Measurements from ENCODE around the gene SYCN.

SYCN gene

DNA sequence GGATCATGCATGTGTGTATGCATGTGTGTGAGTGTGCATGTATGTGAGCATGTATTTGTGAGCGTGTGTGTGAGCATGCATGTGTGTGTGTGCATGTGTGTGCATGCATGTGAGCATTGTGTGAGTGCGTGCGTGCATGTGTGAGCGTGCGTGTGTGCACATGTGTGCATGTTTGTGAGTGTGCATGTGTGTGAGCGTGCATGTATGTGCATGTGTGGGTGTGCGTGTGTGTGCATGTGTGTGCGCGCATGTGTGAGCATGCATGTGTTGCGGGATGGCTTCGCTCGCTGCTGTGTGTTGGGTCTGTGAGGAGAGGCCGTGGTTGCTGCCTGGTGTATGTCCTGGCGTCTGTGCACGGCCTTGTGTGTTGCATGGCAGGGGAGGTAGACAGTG, 46.1 kb downstream of the SYCN start:
- TF ChIP-seq, protein P1, sequence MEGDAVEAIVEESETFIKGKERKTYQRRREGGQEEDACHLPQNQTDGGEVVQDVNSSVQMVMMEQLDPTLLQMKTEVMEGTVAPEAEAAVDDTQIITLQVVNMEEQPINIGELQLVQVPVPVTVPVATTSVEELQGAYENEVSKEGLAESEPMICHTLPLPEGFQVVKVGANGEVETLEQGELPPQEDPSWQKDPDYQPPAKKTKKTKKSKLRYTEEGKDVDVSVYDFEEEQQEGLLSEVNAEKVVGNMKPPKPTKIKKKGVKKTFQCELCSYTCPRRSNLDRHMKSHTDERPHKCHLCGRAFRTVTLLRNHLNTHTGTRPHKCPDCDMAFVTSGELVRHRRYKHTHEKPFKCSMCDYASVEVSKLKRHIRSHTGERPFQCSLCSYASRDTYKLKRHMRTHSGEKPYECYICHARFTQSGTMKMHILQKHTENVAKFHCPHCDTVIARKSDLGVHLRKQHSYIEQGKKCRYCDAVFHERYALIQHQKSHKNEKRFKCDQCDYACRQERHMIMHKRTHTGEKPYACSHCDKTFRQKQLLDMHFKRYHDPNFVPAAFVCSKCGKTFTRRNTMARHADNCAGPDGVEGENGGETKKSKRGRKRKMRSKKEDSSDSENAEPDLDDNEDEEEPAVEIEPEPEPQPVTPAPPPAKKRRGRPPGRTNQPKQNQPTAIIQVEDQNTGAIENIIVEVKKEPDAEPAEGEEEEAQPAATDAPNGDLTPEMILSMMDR (IDR thresholded peaks at IDR 0.05; ENCODE audit: borderline replicate concordance, insufficient read depth, low read depth, low read length), result no peak
- H3K4me3 ChIP-seq (ENCODE audit: low read depth, low read length), result no peak overlapping the region

DNA sequence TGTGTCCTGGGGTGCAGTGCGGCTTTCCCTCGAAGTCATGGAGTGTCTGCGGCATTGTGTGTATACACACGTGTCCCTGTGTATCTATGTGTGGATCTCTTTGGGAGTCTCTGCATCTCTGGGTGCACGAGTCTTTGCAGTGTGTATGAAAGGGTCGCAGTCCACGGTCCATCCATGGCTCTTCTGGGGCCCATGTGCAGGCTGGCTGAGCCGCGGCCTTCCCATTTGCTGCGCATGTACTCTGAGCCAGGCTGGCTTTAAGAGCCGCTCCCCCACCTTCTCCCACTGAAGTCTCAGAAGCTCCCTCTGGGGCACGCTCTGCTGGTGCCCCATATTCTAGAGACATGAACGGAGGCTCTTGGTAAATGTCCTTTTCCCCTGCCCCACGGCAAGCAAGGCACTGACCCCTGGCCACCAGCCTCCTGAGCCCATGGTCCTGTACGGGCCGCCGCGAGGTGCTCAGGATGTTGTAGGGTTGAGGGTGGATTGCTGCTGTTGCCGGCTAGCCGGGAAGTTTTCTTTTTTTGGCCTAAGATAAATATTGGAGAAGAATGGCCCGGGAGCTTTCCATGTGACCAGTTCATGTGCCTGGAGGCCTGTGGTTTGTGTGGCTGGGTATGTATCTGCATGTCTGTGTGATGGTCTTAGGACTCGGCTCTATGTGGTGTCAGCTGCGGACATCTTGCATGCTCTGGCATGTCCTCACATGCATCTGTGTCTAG, 46.6 kb downstream of the SYCN start:
- TF ChIP-seq, protein P1 (IDR thresholded peaks at IDR 0.05; ENCODE audit: borderline replicate concordance, insufficient read depth, low read depth, low read length), result no peak
- H3K4me3 ChIP-seq (ENCODE audit: low read depth, low read length), result no peak overlapping the region

DNA sequence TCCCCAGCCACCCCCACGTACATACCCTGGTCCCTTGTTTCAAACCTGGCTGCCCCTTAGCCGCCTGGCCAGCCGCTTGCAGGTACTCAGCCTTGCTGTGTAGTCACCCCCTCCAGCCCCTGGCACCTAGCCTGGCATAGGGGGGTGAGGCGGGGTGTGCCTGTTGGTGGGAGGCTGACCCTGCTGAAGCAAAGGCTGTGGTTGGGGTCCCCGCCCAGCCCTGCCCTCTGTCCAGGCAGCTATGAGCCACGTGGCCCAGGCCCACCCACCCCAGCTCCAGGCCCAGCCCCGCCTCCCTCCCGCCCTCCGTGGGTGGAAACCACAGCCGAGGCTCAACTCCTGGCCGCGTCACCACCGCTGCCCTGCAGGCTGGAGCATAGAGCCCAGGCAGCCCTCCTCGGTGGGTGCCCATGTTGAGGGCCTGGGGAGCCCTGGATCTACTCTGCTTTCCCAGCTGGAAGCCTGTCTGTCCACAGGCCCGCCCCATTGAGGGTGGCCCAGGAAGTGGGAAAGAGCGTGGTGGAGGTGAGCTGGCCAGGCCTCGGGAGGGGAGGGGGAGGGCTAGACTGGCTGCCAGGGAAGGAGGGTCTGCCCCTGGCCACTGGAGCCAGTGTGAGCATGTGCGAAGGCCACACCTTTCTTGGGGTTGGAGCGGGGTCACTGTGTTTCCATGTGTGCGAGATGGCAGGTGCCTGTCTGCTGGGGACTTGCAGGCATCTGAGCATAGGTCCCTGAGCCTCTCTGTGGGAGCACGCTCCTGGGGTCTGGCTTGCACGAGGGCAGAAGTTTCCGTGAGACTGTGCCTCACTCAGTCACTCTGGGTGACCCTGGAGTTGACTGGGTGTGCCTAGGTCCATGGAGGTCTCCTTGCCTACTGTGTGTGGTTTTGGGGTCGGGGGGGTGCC, 47.5 kb downstream of the SYCN start:
- H3K4me3 ChIP-seq (ENCODE audit: low read depth, low read length), result no peak overlapping the region

DNA sequence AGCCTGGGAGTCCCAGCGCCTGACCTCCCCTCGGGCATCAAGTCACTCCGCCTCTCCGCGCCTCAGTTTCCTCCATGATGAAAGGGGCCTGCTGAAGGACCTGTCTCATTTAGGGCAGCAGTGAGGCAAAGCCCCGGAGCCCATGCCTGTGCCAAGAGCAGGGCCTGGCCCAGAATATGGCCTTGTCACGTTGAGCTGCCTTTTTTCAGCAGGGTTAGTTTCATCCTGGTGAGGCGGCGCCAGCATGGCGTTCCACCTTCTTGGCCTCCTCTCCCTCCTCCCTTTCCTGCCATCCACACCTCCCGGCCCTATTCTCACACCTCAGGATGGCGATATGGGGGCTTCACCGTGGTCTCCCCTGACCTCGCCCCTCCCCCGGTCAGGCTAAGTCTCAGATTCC, 48.3 kb downstream of the SYCN start:
- TF ChIP-seq, protein P1 (IDR thresholded peaks at IDR 0.05; ENCODE audit: borderline replicate concordance, insufficient read depth, low read depth, low read length), result no peak
- no peak overlapping the region for H3K4me3 ChIP-seq (ENCODE audit: low read depth, low read length)

More for the DNA sequence above, 47.5 kb downstream of the SYCN start:
- TF ChIP-seq, protein P1 (IDR thresholded peaks at IDR 0.05; ENCODE audit: borderline replicate concordance, insufficient read depth, low read depth, low read length), result no peak

DNA sequence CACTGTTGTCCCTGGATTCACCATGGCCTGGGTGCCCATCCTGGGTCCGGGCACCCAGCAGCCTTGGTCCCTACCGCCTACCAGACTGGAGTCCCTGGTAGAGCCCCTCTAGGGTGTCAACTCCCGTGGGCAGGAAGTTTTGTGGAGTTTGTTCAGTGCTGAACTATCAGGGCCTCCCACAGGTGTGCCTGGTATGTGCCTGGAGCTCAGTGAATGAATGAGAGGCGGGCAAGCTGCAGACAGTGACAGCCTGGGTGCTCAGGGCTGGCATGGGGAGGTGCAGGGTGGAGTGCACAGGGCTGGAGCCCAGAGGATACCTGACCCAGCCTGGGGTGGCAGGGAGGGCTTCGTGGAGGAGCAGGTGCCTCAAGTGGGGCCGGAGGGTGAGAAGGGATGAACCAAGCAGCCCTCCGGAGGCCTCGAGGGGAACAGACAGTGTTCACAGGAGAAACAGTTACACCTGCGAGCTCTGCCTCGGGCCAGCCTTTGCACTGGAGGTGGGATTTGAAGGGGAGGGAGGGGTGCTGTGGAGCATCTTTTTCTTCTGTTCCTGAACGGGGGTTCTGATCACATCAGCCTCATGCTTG, 48.9 kb downstream of the SYCN start:
- TF ChIP-seq, protein P1 (IDR thresholded peaks at IDR 0.05; ENCODE audit: borderline replicate concordance, insufficient read depth, low read depth, low read length), result no peak
- no peak overlapping the region for H3K4me3 ChIP-seq (ENCODE audit: low read depth, low read length)

DNA sequence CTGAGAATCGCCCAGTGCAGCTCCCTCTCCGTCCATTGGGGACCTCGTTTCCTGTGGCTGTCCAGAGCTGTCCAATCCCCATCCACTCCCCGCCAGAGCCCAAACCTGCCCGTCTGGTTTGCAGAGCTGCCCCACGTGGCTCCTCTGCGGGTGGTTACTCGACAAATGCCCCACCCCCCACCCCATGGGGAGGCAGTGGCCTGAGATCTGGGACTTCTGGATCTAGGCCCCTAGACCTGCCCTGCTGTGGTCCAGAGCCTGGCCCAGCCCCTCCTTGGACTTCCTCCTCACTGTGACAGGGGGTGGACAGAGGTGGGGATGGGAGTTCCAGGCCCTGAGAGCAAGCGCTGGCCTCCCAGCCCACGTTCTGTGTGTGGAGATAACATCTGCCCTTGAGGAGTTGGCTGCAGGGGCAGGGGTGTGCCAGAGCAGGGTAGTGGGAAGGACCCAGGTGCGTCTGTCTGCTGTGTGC, 49.4 kb downstream of the SYCN start:
- TF ChIP-seq, protein P1 (IDR thresholded peaks at IDR 0.05; ENCODE audit: borderline replicate concordance, insufficient read depth, low read depth, low read length), result no peak
- no peak overlapping the region for H3K4me3 ChIP-seq (ENCODE audit: low read depth, low read length)

Data from GM12875 (cell line).